NB4 (cell line): Measurements from ENCODE around the gene SERTM2.
"Not testable (repeated sequence)": the region's sequence is repeated elsewhere in the genome, so short reads cannot be mapped to it uniquely, and the experiment has no call there.

Experiments
- DNase-seq: peaks from one replicate; pipeline ENCODE4 v3.0.0; 2010; ENCODE audit warnings: low read depth
- H3K4me3 ChIP-seq: one replicate; pipeline ENCODE4 v1.5.1; 2011; ENCODE audit warnings: mild to moderate bottlenecking, low read depth, low read length, moderate library complexity
- CTCF ChIP-seq: IDR thresholded peaks from one replicate; pipeline ENCODE4 v1.5.1; 2012; ENCODE audit warnings: low read depth, low read length
- MAX ChIP-seq: IDR thresholded peaks from 2 replicates; pipeline ENCODE4 v1.6.1; 2011; ENCODE audit warnings: low read depth, low read length
- MYC ChIP-seq: IDR thresholded peaks from 2 replicates; pipeline ENCODE4 v1.6.1; 2011; ENCODE audit warnings: low read depth, low read length
- POLR2A ChIP-seq: IDR thresholded peaks from 2 replicates; pipeline ENCODE4 v1.6.1; 2011; ENCODE audit warnings: mild to moderate bottlenecking; ENCODE audit not compliant: insufficient read length; ENCODE audit errors: extremely low read depth

SERTM2 gene

GRCh38 chrX:111519215-111519614 lies 7.8 kb downstream of the SERTM2 start:
- DNase-seq: peak; percentile 3
- TF ChIP-seq MAX (no peak), MYC (no peak), POLR2A (no peak), CTCF (no peak)
- no peak overlapping the region for H3K4me3 ChIP-seq

- H3K4me3 ChIP-seq: no peak overlapping the region
- TF ChIP-seq MAX: no peak
- TF ChIP-seq POLR2A: no peak
- no peak for TF ChIP-seq CTCF
- TF ChIP-seq MYC: no peak
- no peak for DNase-seq
Measured at GRCh38 chrX:111520506-111520905, 9.1 kb downstream of the SERTM2 start.

GRCh38 chrX:111521169-111521568 lies 9.7 kb downstream of the SERTM2 start:
- no peak for DNase-seq
- TF ChIP-seq POLR2A: no peak
- TF ChIP-seq MYC: no peak
- no peak for TF ChIP-seq CTCF
- TF ChIP-seq MAX: no peak
- H3K4me3 ChIP-seq: no peak overlapping the region

- no peak for DNase-seq
- H3K4me3 ChIP-seq: no peak overlapping the region
- no peak for TF ChIP-seq POLR2A
Measured at GRCh38 chrX:111543212-111543741, 31.8 kb downstream of the SERTM2 start.

GRCh38 chrX:111549235-111549634 lies 37.8 kb downstream of the SERTM2 start:
- not testable (repeated sequence) for DNase-seq, H3K4me3 ChIP-seq

GRCh38 chrX:111555406-111555958 lies 44.0 kb downstream of the SERTM2 start:
- no peak for TF ChIP-seq MAX
- no peak for TF ChIP-seq POLR2A
- no peak for TF ChIP-seq MYC
- no peak for TF ChIP-seq CTCF
- H3K4me3 ChIP-seq: no peak overlapping the region
- no peak for DNase-seq

- H3K4me3 ChIP-seq: no peak overlapping the region
- no peak for TF ChIP-seq MAX
- TF ChIP-seq POLR2A: no peak
- no peak for TF ChIP-seq CTCF
- TF ChIP-seq MYC: no peak
- no peak for DNase-seq
Measured at GRCh38 chrX:111560801-111561200, 49.4 kb downstream of the SERTM2 start.
